ENCODE results near the gene BCL2L12. TPM values are rescaled to one million over a fixed set of nuclear protein-coding genes. Genes with fewer than 3 reads are reported as not detected.

BCL2L12 gene
- total and polyA plus RNA-seq, 2 of the 13 experiments (the other 11 are each of a cell fraction or from before 2014, with no cell fraction given), result 26.8 to 40.8 TPM

- TF ChIP-seq CREB1 (IDR thresholded peaks at IDR 0.05) (peak; percentile 55; the same call in 1 of the 2 replicates), CREB1 (CRISPR knock-in tag; IDR thresholded peaks at IDR 0.05) (peak; percentile 87), ZFP37 (CRISPR knock-in tag; IDR thresholded peaks at IDR 0.05; ENCODE audit: borderline replicate concordance) (no peak), MAFF (IDR thresholded peaks at IDR 0.05; ENCODE audit: low read depth, low read length) (peak; percentile 24; the same call in 1 of the 2 replicates), ZNF317 (CRISPR knock-in tag; IDR thresholded peaks at IDR 0.05) (peak; percentile 76), ZNF772 (CRISPR knock-in tag; IDR thresholded peaks at IDR 0.05) (peak; percentile 86), NFYB (CRISPR knock-in tag; IDR thresholded peaks at IDR 0.05) (peak; percentile 67), CBX1 (IDR thresholded peaks at IDR 0.05; ENCODE audit: low read depth) (peak; percentile 33), ATF2 (CRISPR knock-in tag; IDR thresholded peaks at IDR 0.05) (peak; percentile 92), ZNF607 (CRISPR knock-in tag; IDR thresholded peaks at IDR 0.05; ENCODE audit: borderline replicate concordance) (peak; percentile 83; the same call in 1 of the 2 replicates), HOMEZ (CRISPR knock-in tag; IDR thresholded peaks at IDR 0.05; ENCODE audit: low read depth) (peak; percentile 43; the same call in 1 of the 2 replicates), ZFP90 (CRISPR knock-in tag; IDR thresholded peaks at IDR 0.05; ENCODE audit: borderline replicate concordance) (no peak; the same call in 1 of the 2 replicates), ZNF784 (CRISPR knock-in tag; IDR thresholded peaks at IDR 0.05; ENCODE audit: borderline replicate concordance) (no peak), ZSCAN9 (CRISPR knock-in tag; IDR thresholded peaks at IDR 0.05; ENCODE audit: borderline replicate concordance) (peak; percentile 70; the same call in 1 of the 2 replicates), ATF1 (CRISPR knock-in tag; IDR thresholded peaks at IDR 0.05) (no peak), TEAD3 (CRISPR knock-in tag; optimal IDR thresholded peaks at IDR 0.05; ENCODE audit: borderline replicate concordance) (peak; percentile 91), HNRNPH1 (optimal IDR thresholded peaks at IDR 0.05; ENCODE audit: low read depth, low read length) (no peak), ZNF160 (CRISPR knock-in tag; IDR thresholded peaks at IDR 0.05) (0 out of 2 replicates have a peak, but pooled peaks have one; percentile 19), TBX2 (CRISPR knock-in tag; IDR thresholded peaks at IDR 0.05; ENCODE audit: borderline replicate concordance) (peak; percentile 75; the same call in 1 of the 2 replicates), POLR2A (IDR thresholded peaks at IDR 0.05; ENCODE audit: insufficient read depth in 1 of 2, low read depth in 2 of 2, low read length in 2 of 2) (peak in 1 of 2 experiments; percentile 76; a peak in 3 of 4 replicates), PHF20 (CRISPR knock-in tag; IDR thresholded peaks at IDR 0.05) (peak; percentile 72; the same call in 1 of the 2 replicates), POGZ (CRISPR knock-in tag; IDR thresholded peaks at IDR 0.05) (0 out of 2 replicates have a peak, but pooled peaks have one; percentile 37), ZNF782 (CRISPR knock-in tag; IDR thresholded peaks at IDR 0.05; ENCODE audit: borderline replicate concordance) (peak; percentile 28; the same call in 1 of the 2 replicates), SRSF9 (IDR thresholded peaks at IDR 0.05; ENCODE audit: borderline replicate concordance, insufficient read depth, low read depth, low read length, poor library complexity, severe bottlenecking) (no peak), KAT7 (CRISPR knock-in tag; IDR thresholded peaks at IDR 0.05; ENCODE audit: borderline replicate concordance) (no peak), MED13 (CRISPR knock-in tag; IDR thresholded peaks at IDR 0.05) (no peak), ZNF143 (CRISPR knock-in tag; IDR thresholded peaks at IDR 0.05) (peak; percentile 79), ZNF552 (CRISPR knock-in tag; IDR thresholded peaks at IDR 0.05; ENCODE audit: borderline replicate concordance) (no peak)
These were observed 25.4 kb upstream of the BCL2L12 start, which contains the start of gene RRAS (continued) for GRCh38 chr19:49640113-49640898.

Measured in HepG2 (cell line).